ENCODE measurements around the gene ONECUT3.

ONECUT3 gene

GRCh38 chr19:1715540-1715939 lies 37.8 kb upstream of the ONECUT3 start:
- Histone ChIP-seq H3K9me3 (ENCODE audit: severe bottlenecking) (no peaks in the 10 kb centered on the region), H3K27me3 (ENCODE audit: insufficient read depth, low read depth, severe bottlenecking) (peaks cover 3% of the 10 kb centered on the region), H3K4me3 (ENCODE audit: low read depth, low read length) (no peak overlapping the region), H3K27ac (no peak overlapping the region), H3K36me3 (no peaks in the 10 kb centered on the region)
- DNase-seq, result no peak
- TF ChIP-seq, protein P1, sequence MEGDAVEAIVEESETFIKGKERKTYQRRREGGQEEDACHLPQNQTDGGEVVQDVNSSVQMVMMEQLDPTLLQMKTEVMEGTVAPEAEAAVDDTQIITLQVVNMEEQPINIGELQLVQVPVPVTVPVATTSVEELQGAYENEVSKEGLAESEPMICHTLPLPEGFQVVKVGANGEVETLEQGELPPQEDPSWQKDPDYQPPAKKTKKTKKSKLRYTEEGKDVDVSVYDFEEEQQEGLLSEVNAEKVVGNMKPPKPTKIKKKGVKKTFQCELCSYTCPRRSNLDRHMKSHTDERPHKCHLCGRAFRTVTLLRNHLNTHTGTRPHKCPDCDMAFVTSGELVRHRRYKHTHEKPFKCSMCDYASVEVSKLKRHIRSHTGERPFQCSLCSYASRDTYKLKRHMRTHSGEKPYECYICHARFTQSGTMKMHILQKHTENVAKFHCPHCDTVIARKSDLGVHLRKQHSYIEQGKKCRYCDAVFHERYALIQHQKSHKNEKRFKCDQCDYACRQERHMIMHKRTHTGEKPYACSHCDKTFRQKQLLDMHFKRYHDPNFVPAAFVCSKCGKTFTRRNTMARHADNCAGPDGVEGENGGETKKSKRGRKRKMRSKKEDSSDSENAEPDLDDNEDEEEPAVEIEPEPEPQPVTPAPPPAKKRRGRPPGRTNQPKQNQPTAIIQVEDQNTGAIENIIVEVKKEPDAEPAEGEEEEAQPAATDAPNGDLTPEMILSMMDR (IDR thresholded peaks at IDR 0.05; ENCODE audit: low read depth, low read length), result 0 out of 2 replicates have a peak, but pooled peaks have one; percentile 21

GRCh38 chr19:1717200-1717969 lies 35.9 kb upstream of the ONECUT3 start:
- H3K36me3 ChIP-seq, result no peaks in the 10 kb centered on the region
- H3K9me3 ChIP-seq (ENCODE audit: severe bottlenecking), result no peaks in the 10 kb centered on the region
- H3K27me3 ChIP-seq (ENCODE audit: insufficient read depth, low read depth, severe bottlenecking), result peaks cover 3% of the 10 kb centered on the region
- H3K27ac ChIP-seq, result no peak overlapping the region
- no peak for DNase-seq
- no peak overlapping the region for H3K4me3 ChIP-seq (ENCODE audit: low read depth, low read length)
- TF ChIP-seq, protein P1 (IDR thresholded peaks at IDR 0.05; ENCODE audit: low read depth, low read length), result no peak

- Histone ChIP-seq H3K27me3 (ENCODE audit: insufficient read depth, low read depth, severe bottlenecking) (peaks cover 3% of the 10 kb centered on the region), H3K4me3 (ENCODE audit: low read depth, low read length) (no peak overlapping the region), H3K36me3 (no peaks in the 10 kb centered on the region), H3K9me3 (ENCODE audit: severe bottlenecking) (no peaks in the 10 kb centered on the region), H3K27ac (no peak overlapping the region)
- DNase-seq, result no peak
- TF ChIP-seq, protein P1 (IDR thresholded peaks at IDR 0.05; ENCODE audit: low read depth, low read length), result no peak
Measured at GRCh38 chr19:1717970-1718264, 35.4 kb upstream of the ONECUT3 start.

- no peaks in the 10 kb centered on the region for H3K9me3 ChIP-seq (ENCODE audit: severe bottlenecking)
- peaks cover 3% of the 10 kb centered on the region for H3K27me3 ChIP-seq (ENCODE audit: insufficient read depth, low read depth, severe bottlenecking)
- TF ChIP-seq, protein P1 (IDR thresholded peaks at IDR 0.05; ENCODE audit: low read depth, low read length), result no peak
- H3K4me3 ChIP-seq (ENCODE audit: low read depth, low read length), result peak overlapping the region; percentile 39
- H3K36me3 ChIP-seq, result no peaks in the 10 kb centered on the region
- H3K27ac ChIP-seq, result no peak overlapping the region
- no peak for DNase-seq
Measured at GRCh38 chr19:1718420-1719291, 34.6 kb upstream of the ONECUT3 start.

GRCh38 chr19:1719519-1719918 lies 33.8 kb upstream of the ONECUT3 start:
- TF ChIP-seq, protein P1 (IDR thresholded peaks at IDR 0.05; ENCODE audit: low read depth, low read length), result no peak
- no peaks in the 10 kb centered on the region for H3K9me3 ChIP-seq (ENCODE audit: severe bottlenecking)
- peaks cover 3% of the 10 kb centered on the region for H3K27me3 ChIP-seq (ENCODE audit: insufficient read depth, low read depth, severe bottlenecking)
- no peak for DNase-seq
- H3K4me3 ChIP-seq (ENCODE audit: low read depth, low read length), result no peak overlapping the region
- no peaks in the 10 kb centered on the region for H3K36me3 ChIP-seq
- no peak overlapping the region for H3K27ac ChIP-seq
